Naive B cell (primary cell): Measurements from ENCODE around the gene APP. TPM values are rescaled to one million over a fixed set of nuclear protein-coding genes. Genes with fewer than 3 reads are reported as not detected.

Experiments
- ATAC-seq, 2 donors: fragments of 150-1000 bp; cut with Tn5 transposase; 2 replicates each; pipeline ENCODE4 v1.10.0; 2021; ENCODE audit warnings: low read depth in 2 of 2, mild to moderate bottlenecking in 2 of 2, moderate library complexity in 2 of 2
- DNase-seq: peaks from one replicate; pipeline ENCODE4 v3.0.0; 2022
- H3K27ac Mint-ChIP-seq, 6 donors: one replicate each; pipeline ENCODE4 v1.8.0; 2020 to 2022; ENCODE audit warnings: mild to moderate bottlenecking in 6 of 6, mixed read lengths in 6 of 6, moderate library complexity in 5 of 6, inconsistent platforms in 2 of 6
- H3K27me3 Mint-ChIP-seq, 3 donors: one replicate each; pipeline ENCODE4 v1.8.0; 2021 to 2022; ENCODE audit warnings: mixed read lengths in 3 of 3, mild to moderate bottlenecking in 1 of 3
- H3K36me3 Mint-ChIP-seq, 2 donors: one replicate each; pipeline ENCODE4 v1.8.0; 2020 to 2022; ENCODE audit warnings: mixed read lengths in 2 of 2, inconsistent platforms in 1 of 2, mild to moderate bottlenecking in 1 of 2
- H3K4me1 Mint-ChIP-seq, 3 donors: one replicate each; pipeline ENCODE4 v1.8.0; 2020 to 2022; ENCODE audit warnings: mixed read lengths in 3 of 3, inconsistent platforms in 1 of 3, mild to moderate bottlenecking in 1 of 3, moderate library complexity in 1 of 3
- H3K4me3 Mint-ChIP-seq, 8 donors: one replicate each; pipeline ENCODE4 v1.8.0; 2020 to 2022; ENCODE audit warnings: mild to moderate bottlenecking in 8 of 8, mixed read lengths in 8 of 8, moderate library complexity in 8 of 8, inconsistent platforms in 2 of 8
- H3K9me3 Mint-ChIP-seq, 7 donors: one replicate each; pipeline ENCODE4 v1.8.0; 2020 to 2022; ENCODE audit warnings: mixed read lengths in 7 of 7, mild to moderate bottlenecking in 5 of 7, inconsistent platforms in 2 of 7, moderate library complexity in 1 of 7
- polyA plus RNA-seq, 6 donors: library from polyadenylated mRNA; unstranded; fragments of 300-500 nt; fragmentation: Illumina TruSeq; gene quantifications; one replicate each; pipeline ENCODE4 v1.2.3, GENCODE V29; 2021; ENCODE audit warnings: low read depth in 6 of 6

The APP gene
- 10 to 100 TPM; 20.0 to 40.2 (median 30.7) TPM for polyA plus RNA-seq

GRCh38 chr21:26170471-26171257, at the start of gene APP:
TSS of gene APP (minus strand) at chr21:26170770. CDS start at chr21:26170620, 150 bp downstream.
- Mint-ChIP-seq H3K9me3 (no peaks in the 10 kb centered on the region), H3K36me3 (no peaks in the 10 kb centered on the region), H3K27me3 (peaks cover 6 to 21% (median 8%) of the 10 kb centered on the region in 3 donors), H3K27ac (peak within 1 kb of the TSS; percentile 58 to 92 (median 80)), H3K4me3 (peak within 1 kb of the TSS; percentile 91 to 99 (median 96)), H3K4me1 (peaks cover 4 to 34% (median 17%) of the 10 kb centered on the region in 3 donors)
- peak; percentile 79 to 82 for ATAC-seq
- peak; percentile 91 for DNase-seq

- peaks cover 10 to 12% (median 11%) of the 10 kb centered on the region in 3 donors for H3K27me3 Mint-ChIP-seq
- ATAC-seq, result no peak
- peaks cover 0 to 3% (median 2%) of the 10 kb centered on the region in 7 donors for H3K9me3 Mint-ChIP-seq
- H3K4me3 Mint-ChIP-seq, result no peak overlapping the region
- DNase-seq, result no peak
- peaks cover 3 to 5% of the 10 kb centered on the region in 2 donors for H3K36me3 Mint-ChIP-seq
- no peaks in the 10 kb centered on the region for H3K4me1 Mint-ChIP-seq
- no peak overlapping the region for H3K27ac Mint-ChIP-seq
Measured at GRCh38 chr21:26212220-26212619, 41.6 kb upstream of the APP start.

GRCh38 chr21:26210614-26211013, 40.0 kb upstream of the APP start:
- H3K27me3 Mint-ChIP-seq, result peaks cover 7 to 12% (median 7%) of the 10 kb centered on the region in 3 donors
- no peak overlapping the region for H3K4me3 Mint-ChIP-seq
- H3K36me3 Mint-ChIP-seq, result no peaks in the 10 kb centered on the region
- no peaks in the 10 kb centered on the region for H3K4me1 Mint-ChIP-seq
- H3K27ac Mint-ChIP-seq, result no peak overlapping the region
- no peak for DNase-seq
- H3K9me3 Mint-ChIP-seq, result no peaks in the 10 kb centered on the region
- ATAC-seq, result no peak

GRCh38 chr21:26207021-26207420, 36.5 kb upstream of the APP start:
- H3K27ac Mint-ChIP-seq, result no peak overlapping the region
- no peak overlapping the region for H3K4me3 Mint-ChIP-seq
- no peaks in the 10 kb centered on the region for H3K36me3 Mint-ChIP-seq
- no peak for DNase-seq
- H3K9me3 Mint-ChIP-seq, result no peaks in the 10 kb centered on the region
- ATAC-seq, result no peak
- peaks cover 7 to 16% (median 15%) of the 10 kb centered on the region in 3 donors for H3K27me3 Mint-ChIP-seq
- H3K4me1 Mint-ChIP-seq, result no peaks in the 10 kb centered on the region

- Mint-ChIP-seq H3K36me3 (no peaks in the 10 kb centered on the region), H3K27me3 (peaks cover 0 to 5% (median 0%) of the 10 kb centered on the region in 3 donors), H3K27ac (no peak overlapping the region), H3K4me1 (no peaks in the 10 kb centered on the region), H3K4me3 (no peak overlapping the region), H3K9me3 (no peaks in the 10 kb centered on the region)
- DNase-seq (no peak), ATAC-seq (no peak)
Measured at GRCh38 chr21:26199456-26199855, 28.9 kb upstream of the APP start.

- no peak overlapping the region for H3K4me3 Mint-ChIP-seq
- DNase-seq (no peak), ATAC-seq (no peak)
- peak overlapping the region in 1 of 6 donors; percentile 29 for H3K27ac Mint-ChIP-seq
- H3K36me3 Mint-ChIP-seq, result peaks cover 0 to 7% of the 10 kb centered on the region in 2 donors
- no peaks in the 10 kb centered on the region for H3K4me1 Mint-ChIP-seq
- H3K27me3 Mint-ChIP-seq, result peaks cover 0 to 5% (median 0%) of the 10 kb centered on the region in 3 donors
- H3K9me3 Mint-ChIP-seq, result peaks cover 0 to 3% (median 0%) of the 10 kb centered on the region in 7 donors
Measured at GRCh38 chr21:26195708-26196107, 25.1 kb upstream of the APP start.

GRCh38 chr21:26194811-26195251, 24.3 kb upstream of the APP start:
- Mint-ChIP-seq H3K4me3 (no peak overlapping the region), H3K27me3 (peaks cover 0 to 5% (median 0%) of the 10 kb centered on the region in 3 donors), H3K27ac (no peak overlapping the region), H3K4me1 (no peaks in the 10 kb centered on the region), H3K9me3 (peaks cover 0 to 3% (median 0%) of the 10 kb centered on the region in 7 donors), H3K36me3 (peaks cover 0 to 7% of the 10 kb centered on the region in 2 donors)
- DNase-seq (no peak), ATAC-seq (no peak)

- H3K27ac Mint-ChIP-seq, result no peak overlapping the region
- no peak for DNase-seq
- H3K4me3 Mint-ChIP-seq, result no peak overlapping the region
- H3K4me1 Mint-ChIP-seq, result no peaks in the 10 kb centered on the region
- H3K9me3 Mint-ChIP-seq, result peaks cover 0 to 3% (median 0%) of the 10 kb centered on the region in 7 donors
- H3K27me3 Mint-ChIP-seq, result peaks cover 0 to 4% (median 0%) of the 10 kb centered on the region in 3 donors
- ATAC-seq, result no peak
- H3K36me3 Mint-ChIP-seq, result peaks cover 0 to 7% of the 10 kb centered on the region in 2 donors
Measured at GRCh38 chr21:26194326-26194725, 23.8 kb upstream of the APP start.

GRCh38 chr21:26191609-26192008, 21.0 kb upstream of the APP start:
- no peak for ATAC-seq

GRCh38 chr21:26188422-26188821, 17.9 kb upstream of the APP start:
- no peak overlapping the region for H3K27ac Mint-ChIP-seq
- H3K4me1 Mint-ChIP-seq, result no peaks in the 10 kb centered on the region
- no peak overlapping the region for H3K4me3 Mint-ChIP-seq
- ATAC-seq, result no peak
- no peak for DNase-seq
- H3K27me3 Mint-ChIP-seq, result no peaks in the 10 kb centered on the region
- peaks cover 3 to 7% of the 10 kb centered on the region in 2 donors for H3K36me3 Mint-ChIP-seq
- H3K9me3 Mint-ChIP-seq, result peaks cover 0 to 9% (median 4%) of the 10 kb centered on the region in 7 donors

More at GRCh38 chr21:26191609-26192008, 21.0 kb upstream of the APP start:
- H3K36me3 Mint-ChIP-seq, result peaks cover 0 to 7% of the 10 kb centered on the region in 2 donors
- no peak for DNase-seq
- no peak overlapping the region for H3K27ac Mint-ChIP-seq
- no peaks in the 10 kb centered on the region for H3K27me3 Mint-ChIP-seq
- H3K4me3 Mint-ChIP-seq, result no peak overlapping the region
- H3K9me3 Mint-ChIP-seq, result peaks cover 0 to 3% (median 0%) of the 10 kb centered on the region in 7 donors
- H3K4me1 Mint-ChIP-seq, result no peaks in the 10 kb centered on the region

GRCh38 chr21:26185446-26185845, 14.9 kb upstream of the APP start:
- peaks cover 0 to 5% (median 0%) of the 10 kb centered on the region in 3 donors for H3K27me3 Mint-ChIP-seq
- H3K27ac Mint-ChIP-seq, result no peak overlapping the region
- peaks cover 0 to 3% of the 10 kb centered on the region in 2 donors for H3K36me3 Mint-ChIP-seq
- H3K9me3 Mint-ChIP-seq, result peaks cover 3 to 9% (median 4%) of the 10 kb centered on the region in 7 donors
- ATAC-seq (no peak), DNase-seq (no peak)
- H3K4me1 Mint-ChIP-seq, result no peaks in the 10 kb centered on the region
- no peak overlapping the region for H3K4me3 Mint-ChIP-seq

- ATAC-seq (no peak), DNase-seq (no peak)
- Mint-ChIP-seq H3K36me3 (peaks cover 0 to 3% of the 10 kb centered on the region in 2 donors), H3K27ac (no peak overlapping the region), H3K9me3 (peaks cover 3 to 9% (median 4%) of the 10 kb centered on the region in 7 donors), H3K27me3 (peaks cover 0 to 5% (median 0%) of the 10 kb centered on the region in 3 donors), H3K4me1 (no peaks in the 10 kb centered on the region), H3K4me3 (no peak overlapping the region)
Measured at GRCh38 chr21:26185021-26185420, 14.5 kb upstream of the APP start.

GRCh38 chr21:26179501-26179900, 8.9 kb upstream of the APP start:
- Mint-ChIP-seq H3K4me3 (no peak overlapping the region), H3K27me3 (peaks cover 16 to 20% (median 18%) of the 10 kb centered on the region in 3 donors), H3K4me1 (peaks cover 5 to 7% (median 6%) of the 10 kb centered on the region in 3 donors), H3K36me3 (no peaks in the 10 kb centered on the region), H3K9me3 (peaks cover 0 to 5% (median 0%) of the 10 kb centered on the region in 7 donors), H3K27ac (no peak overlapping the region)
- DNase-seq, result no peak
- ATAC-seq, result no peak
